Measurements from ENCODE around the gene URB2. TPM values are rescaled to one million over a fixed set of nuclear protein-coding genes. Genes with fewer than 3 reads are reported as not detected.

URB2 gene
- total RNA-seq, 1 experiment from 2014 or later = 20.4 TPM

GRCh38 chr1:229631966-229632365 lies 5.9 kb downstream of the URB2 start:
- CTCF ChIA-PET = no interaction called here
- RAD21 ChIA-PET (ENCODE audit: low non-redundant PET in 1 of 2, low total read pairs in 2 of 2, uncharacterized antibody in 2 of 2, unreplicated experiment in 2 of 2) = no interaction called here
- no peak overlapping the region for H3K4me2 ChIP-seq (ENCODE audit: low read length)

GRCh38 chr1:229636042-229636441 lies 10.0 kb downstream of the URB2 start:
- ATAC-seq (no peak), DNase-seq (ENCODE audit: low read depth, low spot score) (no peak)
- Histone ChIP-seq H3K27ac (ENCODE audit: low read depth, low read length) (no peak overlapping the region), H4K20me1 (ENCODE audit: insufficient read depth) (peaks cover 3% of the 10 kb centered on the region; the same call in 1 of the 2 replicates), H3K4me1 (ENCODE audit: control insufficient read depth in 1 of 2, insufficient read depth in 2 of 2, low read length in 2 of 2) (no peaks in the 10 kb centered on the region), H3K79me2 (ENCODE audit: insufficient read depth, low read length) (peaks cover 90% of the 10 kb centered on the region), H3K4me3 (replicated peaks in 1 of 2; ENCODE audit: low read depth in 1 of 2, low read length in 2 of 2) (no peak overlapping the region), H3K9ac (ENCODE audit: low read length) (no peak overlapping the region), H2AFZ (ENCODE audit: low read depth, low read length, poor library complexity, severe bottlenecking) (no peak overlapping the region), H3K27me3 (ENCODE audit: insufficient read depth, low read length) (no peaks in the 10 kb centered on the region), H3K4me2 (ENCODE audit: low read length) (no peak overlapping the region), H3K36me3 (ENCODE audit: control insufficient read depth in 1 of 2, insufficient read depth in 2 of 2, low read length in 2 of 2) (peaks cover 34 to 43% of the 10 kb centered on the region in 2 experiments), H3K9me3 (ENCODE audit: control insufficient read depth in 1 of 2, insufficient read depth in 1 of 2, low read depth in 1 of 2, low read length in 2 of 2) (no peaks in the 10 kb centered on the region), H3K9me2 (ENCODE audit: insufficient read depth) (no peaks in the 10 kb centered on the region)
- intact Hi-C loops (cut with micrococcal nuclease) = no loop called here
- ChIA-PET RAD21 (ENCODE audit: low non-redundant PET in 1 of 2, low total read pairs in 2 of 2, uncharacterized antibody in 2 of 2, unreplicated experiment in 2 of 2) (no interaction called here), CTCF (no interaction called here), POLR2A (no interaction called here)
- BruUV-seq (replicated peaks) = no TSS peak
- TF ChIP-seq CEBPB (IDR thresholded peaks at IDR 0.05; ENCODE audit: low read depth) (no peak), YY1 (IDR thresholded peaks at IDR 0.05; ENCODE audit: extremely low read depth, insufficient replicate concordance, low read depth, low read length) (no peak), FOSL1 (IDR thresholded peaks at IDR 0.05; ENCODE audit: low read depth) (no peak), SIN3A (IDR thresholded peaks at IDR 0.05; ENCODE audit: low read depth) (no peak), EZH2phosphoT487 (IDR thresholded peaks at IDR 0.05; ENCODE audit: borderline replicate concordance) (no peak), EZH2 (IDR thresholded peaks at IDR 0.05) (no peak), ZFX (IDR thresholded peaks at IDR 0.05) (no peak), POLR2A (IDR thresholded peaks at IDR 0.05; ENCODE audit: borderline replicate concordance, extremely low read depth, insufficient read depth, insufficient read length) (no peak), SP1 (IDR thresholded peaks at IDR 0.05; ENCODE audit: low read depth) (no peak), ZBTB33 (IDR thresholded peaks at IDR 0.05; ENCODE audit: extremely low read depth, insufficient replicate concordance, low read length) (no peak), TCF7L2 (IDR thresholded peaks at IDR 0.05; ENCODE audit: borderline replicate concordance, extremely low read depth, insufficient read depth, insufficient read length) (no peak)
- TF ChIP-seq, protein P1, sequence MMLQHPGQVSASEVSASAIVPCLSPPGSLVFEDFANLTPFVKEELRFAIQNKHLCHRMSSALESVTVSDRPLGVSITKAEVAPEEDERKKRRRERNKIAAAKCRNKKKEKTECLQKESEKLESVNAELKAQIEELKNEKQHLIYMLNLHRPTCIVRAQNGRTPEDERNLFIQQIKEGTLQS (IDR thresholded peaks at IDR 0.05) = no peak

More at GRCh38 chr1:229631966-229632365, 5.9 kb downstream of the URB2 start:
- TF ChIP-seq POLR2AphosphoS5 (IDR thresholded peaks at IDR 0.05; ENCODE audit: low read depth, low read length) (no peak), SRF (IDR thresholded peaks at IDR 0.05; ENCODE audit: low read depth) (no peak), EZH2 (IDR thresholded peaks at IDR 0.05) (no peak), CBX3 (IDR thresholded peaks at IDR 0.05; ENCODE audit: low read depth) (no peak), CEBPB (IDR thresholded peaks at IDR 0.05; ENCODE audit: low read depth) (no peak), EZH2phosphoT487 (IDR thresholded peaks at IDR 0.05; ENCODE audit: borderline replicate concordance) (no peak), ZFX (IDR thresholded peaks at IDR 0.05) (no peak), ZBTB33 (IDR thresholded peaks at IDR 0.05; ENCODE audit: extremely low read depth, insufficient replicate concordance, low read length) (no peak)
- BruUV-seq (replicated peaks) = no TSS peak
- Histone ChIP-seq H3K9me3 (ENCODE audit: control insufficient read depth in 1 of 2, insufficient read depth in 1 of 2, low read depth in 1 of 2, low read length in 2 of 2) (no peaks in the 10 kb centered on the region), H2AFZ (ENCODE audit: low read depth, low read length, poor library complexity, severe bottlenecking) (no peak overlapping the region), H4K20me1 (ENCODE audit: insufficient read depth) (peaks cover 3% of the 10 kb centered on the region; the same call in 1 of the 2 replicates), H3K4me3 (replicated peaks in 1 of 2; ENCODE audit: low read depth in 1 of 2, low read length in 2 of 2) (no peak overlapping the region), H3K9me2 (ENCODE audit: insufficient read depth) (no peaks in the 10 kb centered on the region), H3K27me3 (ENCODE audit: insufficient read depth, low read length) (no peaks in the 10 kb centered on the region), H3K27ac (ENCODE audit: low read depth, low read length) (no peak overlapping the region), H3K36me3 (ENCODE audit: control insufficient read depth in 1 of 2, insufficient read depth in 2 of 2, low read length in 2 of 2) (peaks cover 19 to 34% of the 10 kb centered on the region in 2 experiments), H3K79me2 (ENCODE audit: insufficient read depth, low read length) (peaks cover 94% of the 10 kb centered on the region), H3K9ac (ENCODE audit: low read length) (no peak overlapping the region), H3K4me1 (ENCODE audit: control insufficient read depth in 1 of 2, insufficient read depth in 2 of 2, low read length in 2 of 2) (peaks cover 3 to 6% of the 10 kb centered on the region in 2 experiments; a peak in 3 of 4 replicates)
- DNase-seq (ENCODE audit: low read depth, low spot score) = no peak
- no peak for ATAC-seq
- POLR2A ChIA-PET = no interaction called here
- intact Hi-C loops (cut with micrococcal nuclease) = no loop called here
